Caco-2 (cell line): ENCODE data around the gene TMEM35A. TPM values are rescaled to one million over a fixed set of nuclear protein-coding genes. Genes with fewer than 3 reads are reported as not detected.

Experiments
- BruUV-seq: library from RNA; stranded (reverse); fragments of 400-500 nt; replicated peaks from 2 replicates; lab custom pipeline; 2021; lab: Mats Ljungman, UMichigan
- CTCF ChIA-PET: fragments of 300-600 bp; sonication (Branson Sonifier 250); formaldehyde crosslinking; loops from one replicate; lab custom pipeline; 2022; ENCODE audit warnings: antibody characterized with exemption; lab: Charles Lee
- POLR2A ChIA-PET: fragments of 300-600 bp; sonication (Branson Sonifier 250); formaldehyde crosslinking; loops from one replicate; lab custom pipeline; 2022; ENCODE audit warnings: antibody characterized with exemption; lab: Charles Lee
- DNase-seq, 2 experiments: peaks; one replicate each; pipeline versions ENCODE4 v3.0.0 to v3.0.0-alpha.2; 2020 to 2022
- H3K27me3 ChIP-seq: replicated peaks from 2 replicates; pipeline ENCODE4 v1.6.0; 2011; ENCODE audit warnings: low read length; ENCODE audit not compliant: control insufficient read depth, insufficient read depth
- H3K36me3 ChIP-seq: 2 replicates; pipeline ENCODE4 v1.5.1; 2011; ENCODE audit warnings: low read length; ENCODE audit not compliant: control insufficient read depth, insufficient read depth
- H3K4me1 ChIP-seq: fragments of 250-450 bp; sonication (Bioruptor Pico); 2 replicates; pipeline ENCODE4 v1.5.1; 2020; ENCODE audit warnings: mild to moderate bottlenecking
- H3K4me3 ChIP-seq: 2 replicates; pipeline ENCODE4 v1.5.1; 2011; ENCODE audit warnings: low read depth, mild to moderate bottlenecking, control low read depth, low read length
- H3K9me3 ChIP-seq: fragments of 250-450 bp; sonication (Bioruptor Pico); 2 replicates; pipeline ENCODE4 v1.5.1; 2020; ENCODE audit warnings: mild to moderate bottlenecking, moderate library complexity
- H3K27ac Mint-ChIP-seq: one replicate; pipeline ENCODE4 v1.8.0; 2022; ENCODE audit warnings: mixed read lengths; ENCODE audit not compliant: unreplicated experiment
- H3K27me3 Mint-ChIP-seq: one replicate; pipeline ENCODE4 v1.8.0; 2022; ENCODE audit warnings: mixed read lengths; ENCODE audit not compliant: insufficient read depth, unreplicated experiment
- H3K36me3 Mint-ChIP-seq: one replicate; pipeline ENCODE4 v1.8.0; 2022; ENCODE audit warnings: mild to moderate bottlenecking, mixed read lengths; ENCODE audit not compliant: insufficient read depth, unreplicated experiment
- H3K4me1 Mint-ChIP-seq: one replicate; pipeline ENCODE4 v1.8.0; 2022; ENCODE audit warnings: low read depth, mixed read lengths; ENCODE audit not compliant: unreplicated experiment
- H3K4me3 Mint-ChIP-seq: one replicate; pipeline ENCODE4 v1.8.0; 2022; ENCODE audit warnings: mild to moderate bottlenecking, moderate library complexity, mixed read lengths; ENCODE audit not compliant: unreplicated experiment
- H3K9me3 Mint-ChIP-seq: one replicate; pipeline ENCODE4 v1.8.0; 2022; ENCODE audit warnings: mixed read lengths; ENCODE audit not compliant: unreplicated experiment
- CTCF ChIP-seq, 2 experiments: fragments of 200-600 bp in 1 of 2; IDR thresholded peaks; 1 replicate in 1 of 2; 2 replicates in 1 of 2; pipeline versions ENCODE4 v1.5.1 to v1.8.0; 2011 to 2022; ENCODE audit warnings: antibody characterized with exemption in 1 of 2, control low read depth in 1 of 2, inconsistent platforms in 1 of 2, low read depth in 1 of 2, low read length in 1 of 2, mild to moderate bottlenecking in 1 of 2, moderate library complexity in 1 of 2; ENCODE audit not compliant: insufficient read depth in 1 of 2, severe bottlenecking in 1 of 2, unreplicated experiment in 1 of 2
- intact Hi-C: fragments of 100-400 bp; cut with micrococcal nuclease; formaldehyde crosslinking; loops from one replicate; pipeline ENCODE4 v1.10.0; 2022; ENCODE audit not compliant: unreplicated experiment
- total RNA-seq: library from RNA; stranded (reverse); gene quantifications from 2 replicates; pipeline ENCODE4 v1.2.3, GENCODE V29; 2022

TMEM35A gene
- total RNA-seq, 1 experiment from 2014 or later = not detected

- Histone ChIP-seq H3K36me3 (no peaks in the 10 kb centered on the region), H3K4me1 (no peaks in the 10 kb centered on the region), H3K4me3 (no peak overlapping the region), H3K27me3 (no peaks in the 10 kb centered on the region), H3K9me3 (no peaks in the 10 kb centered on the region)
- H3K9me3 Mint-ChIP-seq = no peaks in the 10 kb centered on the region
- peaks cover 31% of the 10 kb centered on the region for H3K36me3 Mint-ChIP-seq
- no peak overlapping the region for H3K27ac Mint-ChIP-seq
- intact Hi-C loops = no loop called here
- no TSS peak for BruUV-seq
- no peak for TF ChIP-seq CTCF (IDR thresholded peaks at IDR 0.05; ENCODE audit: insufficient read depth in 1 of 2, low read depth in 1 of 2, low read length in 1 of 2, severe bottlenecking in 1 of 2, unreplicated experiment in 1 of 2)
- no peak for DNase-seq
- H3K4me1 Mint-ChIP-seq = no peaks in the 10 kb centered on the region
- ChIA-PET POLR2A (no interaction called here), CTCF (no interaction called here)
- no peak overlapping the region for H3K4me3 Mint-ChIP-seq
- H3K27me3 Mint-ChIP-seq = no peaks in the 10 kb centered on the region
Measured at GRCh38 chrX:101117701-101118100, 39.0 kb downstream of the TMEM35A start.

GRCh38 chrX:101136235-101136634, 57.6 kb downstream of the TMEM35A start:
- H3K27me3 Mint-ChIP-seq = no peaks in the 10 kb centered on the region
- CTCF ChIA-PET = no interaction called here
- no peak overlapping the region for H3K27ac Mint-ChIP-seq
- intact Hi-C loops = no loop called here
- H3K4me1 Mint-ChIP-seq = no peaks in the 10 kb centered on the region
- no peaks in the 10 kb centered on the region for H3K27me3 ChIP-seq
- BruUV-seq = no TSS peak
- no peaks in the 10 kb centered on the region for H3K9me3 Mint-ChIP-seq
- no peak for DNase-seq
- no peaks in the 10 kb centered on the region for H3K36me3 ChIP-seq
- H3K36me3 Mint-ChIP-seq = peaks cover 24% of the 10 kb centered on the region
- no peaks in the 10 kb centered on the region for H3K4me1 ChIP-seq
- TF ChIP-seq CTCF (IDR thresholded peaks at IDR 0.05; ENCODE audit: insufficient read depth in 1 of 2, low read depth in 1 of 2, low read length in 1 of 2, severe bottlenecking in 1 of 2, unreplicated experiment in 1 of 2) = no peak
- POLR2A ChIA-PET = no interaction called here
- H3K4me3 ChIP-seq = no peak overlapping the region
- no peak overlapping the region for H3K4me3 Mint-ChIP-seq
- H3K9me3 ChIP-seq = no peaks in the 10 kb centered on the region

Other genes with a start within 250 kb of the TMEM35A start
- gene NOX1, start 204.5 kb upstream of the TMEM35A start, total RNA-seq = 13.2 and 15.7 TPM in 2 replicates
- gene XKRX, start 150.0 kb upstream of the TMEM35A start, total RNA-seq = 28.7 and 29.7 TPM in 2 replicates
- gene ARL13A, start 109.2 kb upstream of the TMEM35A start, total RNA-seq = not detected in 2 replicates
- 23.6 and 28.1 TPM in 2 replicates for gene TRMT2B, start 26.8 kb upstream of the TMEM35A start, total RNA-seq
- 19.8 and 21.1 TPM in 2 replicates for gene CENPI, start 19.3 kb downstream of the TMEM35A start, total RNA-seq
- gene DRP2, start 140.9 kb downstream of the TMEM35A start, total RNA-seq = 0.09 and 0.14 TPM in 2 replicates
- not detected in 2 replicates for gene TAF7L, start 212.5 kb downstream of the TMEM35A start, total RNA-seq